AG04449 (cell line): Measurements from ENCODE around the gene IGSF21.

Experiments used
- CTCF ChIA-PET: fragments of 350-600 bp; formaldehyde crosslinking; extraction: SDS; loops from one replicate; lab custom pipeline; 2021; ENCODE audit warnings: antibody characterized with exemption; lab: Yijun Ruan, JAX
- POLR2A ChIA-PET: fragments of 400-600, 350-600 bp; formaldehyde crosslinking; extraction: SDS; loops from one replicate; lab custom pipeline; 2020; ENCODE audit warnings: antibody characterized with exemption, inconsistent platforms; lab: Yijun Ruan, JAX
- DNase-seq: peaks from one replicate; pipeline ENCODE4 v3.0.0-alpha.2; 2010; ENCODE audit warnings: low read depth, low spot score
- H3K4me3 ChIP-seq: 2 replicates; pipeline ENCODE4 v1.5.1; 2011; ENCODE audit warnings: low read depth, mild to moderate bottlenecking, control low read depth, low read length
- CTCF ChIP-seq: IDR thresholded peaks from one replicate; pipeline ENCODE4 v1.5.1; 2011; ENCODE audit warnings: mild to moderate bottlenecking, moderate library complexity, low read length, control low read depth, inconsistent platforms; ENCODE audit not compliant: insufficient read depth; ENCODE audit errors: missing control alignments

Gene IGSF21

GRCh38 chr1:18241891-18242290, 134.3 kb downstream of the IGSF21 start:
- H3K4me3 ChIP-seq = no peak overlapping the region
- no peak for DNase-seq
- ChIA-PET POLR2A (no interaction called here), CTCF (no interaction called here)
- TF ChIP-seq CTCF = no peak

DNA sequence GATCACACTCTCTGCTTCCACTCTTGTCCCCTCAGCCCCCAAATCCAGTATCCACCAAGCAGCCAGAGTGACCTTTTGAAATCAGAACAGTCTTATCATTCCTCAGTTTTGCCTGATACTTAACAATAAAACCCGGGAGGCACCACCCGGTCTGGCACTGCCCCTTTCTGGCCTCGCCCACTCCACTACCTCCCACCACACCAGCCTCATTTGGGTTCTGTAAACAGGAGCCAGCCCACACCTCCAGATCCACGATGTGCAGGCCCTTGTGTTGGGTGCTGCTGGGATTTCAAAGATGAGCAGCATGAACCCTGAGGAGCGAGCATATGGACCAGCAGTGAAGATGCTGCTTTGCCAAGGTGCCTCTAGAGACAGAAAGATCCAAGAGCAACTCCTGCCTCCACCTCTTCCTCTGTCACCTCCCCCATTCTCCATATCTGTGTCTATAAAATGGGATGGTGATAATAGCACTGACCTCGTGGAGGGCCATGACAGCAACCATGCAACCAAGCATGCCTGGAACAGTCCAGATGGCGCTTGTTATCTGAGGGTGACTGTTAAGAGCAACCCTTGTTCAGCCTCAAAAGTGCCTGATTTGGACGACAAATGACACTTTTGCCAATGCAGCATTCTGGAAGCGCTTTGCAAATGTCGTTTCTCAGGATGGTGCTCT, 136.0 kb downstream of the IGSF21 start:
- POLR2A ChIA-PET = no interaction called here
- TF ChIP-seq CTCF = no peak
- CTCF ChIA-PET = no interaction called here
- DNase-seq = no peak
- H3K4me3 ChIP-seq = no peak overlapping the region

GRCh38 chr1:18244762-18245161, 137.2 kb downstream of the IGSF21 start:
- ChIA-PET POLR2A (no interaction called here), CTCF (no interaction called here)
- no peak for DNase-seq
- TF ChIP-seq CTCF = no peak
- no peak overlapping the region for H3K4me3 ChIP-seq

GRCh38 chr1:18245647-18246046, 138.0 kb downstream of the IGSF21 start:
- DNase-seq = no peak
- TF ChIP-seq CTCF = no peak
- H3K4me3 ChIP-seq = no peak overlapping the region
- POLR2A ChIA-PET = no interaction called here
- CTCF ChIA-PET = interaction anchor here (0.5 kb wide), 1 partner anchor 768 kb away, joined by 3 read pairs; no protein-coding TSS in a partner anchor

DNA sequence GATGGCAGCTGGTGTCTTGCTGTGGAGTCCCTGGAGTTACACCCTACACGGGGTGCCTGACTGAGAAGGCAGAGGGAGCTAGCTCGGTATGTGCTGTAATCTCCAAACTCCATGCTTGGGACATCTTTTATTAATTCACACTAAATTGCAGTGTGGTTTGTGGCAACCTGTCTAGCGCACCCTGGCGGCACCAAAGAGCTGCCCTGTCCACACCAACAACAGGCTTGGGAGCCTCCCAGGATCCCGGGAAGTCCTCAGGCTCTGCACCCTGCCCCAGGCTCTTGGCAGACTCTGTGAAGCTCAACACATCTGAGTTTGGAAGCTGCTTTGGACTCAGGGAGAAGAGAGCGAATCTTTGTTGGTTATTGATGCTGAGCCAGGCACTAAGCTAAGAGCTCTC, 138.9 kb downstream of the IGSF21 start:
- POLR2A ChIA-PET = no interaction called here
- no peak for TF ChIP-seq CTCF
- no peak for DNase-seq
- CTCF ChIA-PET = no interaction called here
- no peak overlapping the region for H3K4me3 ChIP-seq

DNA sequence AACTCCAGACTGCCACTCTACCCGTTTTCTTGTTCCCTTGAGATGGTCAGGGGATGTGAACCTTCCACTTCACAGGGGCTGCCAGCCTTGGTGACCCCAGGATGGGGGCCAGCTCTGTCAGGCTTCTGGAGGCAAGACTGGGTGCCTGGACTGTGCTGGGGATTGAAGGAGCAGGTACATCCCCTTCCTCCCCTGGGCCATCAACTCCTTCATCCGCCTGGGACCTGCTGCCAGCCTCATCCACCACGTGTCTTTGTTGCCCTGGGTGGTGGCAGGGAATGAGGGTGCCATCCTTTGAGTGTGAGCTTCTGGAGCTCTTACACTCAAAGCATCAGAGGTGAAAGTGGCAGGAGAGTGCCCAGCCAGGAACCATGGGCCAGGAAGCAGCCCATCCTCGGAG, 139.6 kb downstream of the IGSF21 start:
- ChIA-PET POLR2A (no interaction called here), CTCF (no interaction called here)
- no peak for DNase-seq
- TF ChIP-seq CTCF = no peak
- H3K4me3 ChIP-seq = no peak overlapping the region
